HUES64 (cell line): ENCODE results near the gene UNC79.

Experiments used
- H3K27ac ChIP-seq: 2 replicates; pipeline ENCODE4 v1.7.0; 2013; ENCODE audit warnings: low read depth, low read length, inconsistent platforms
- H3K27me3 ChIP-seq: 2 replicates; pipeline ENCODE4 v1.6.1; 2013; ENCODE audit warnings: mild to moderate bottlenecking, low read length; ENCODE audit not compliant: insufficient read depth
- H3K36me3 ChIP-seq: 2 replicates; pipeline ENCODE4 v1.6.1; 2013; ENCODE audit warnings: mild to moderate bottlenecking, low read length; ENCODE audit not compliant: insufficient read depth
- H3K4me1 ChIP-seq: 2 replicates; pipeline ENCODE4 v1.6.1; 2013; ENCODE audit warnings: mild to moderate bottlenecking, low read length, moderate library complexity; ENCODE audit not compliant: insufficient read depth
- H3K4me3 ChIP-seq: 2 replicates; pipeline ENCODE4 v1.5.1; 2013; ENCODE audit warnings: mild to moderate bottlenecking, low read length, moderate library complexity
- H3K9ac ChIP-seq: 2 replicates; pipeline ENCODE4 v1.6.1; 2013; ENCODE audit warnings: mild to moderate bottlenecking, low read depth, low read length
- H3K9me3 ChIP-seq: 2 replicates; pipeline ENCODE4 v1.6.1; 2013; ENCODE audit warnings: low read depth, low read length; ENCODE audit not compliant: insufficient read depth
- WGBS: fragments of 150-250, 120-280 bp; methylation state at CpG from one replicate; pipeline ENCODE4 v1.1.7; 2013; ENCODE audit warnings: missing lambda C conversion rate; 5-methylcytosine and 5-hydroxymethylcytosine counted together

The UNC79 gene

GRCh38 chr14:93742761-93743160, 312.0 kb downstream of the UNC79 start:
- Histone ChIP-seq H3K27me3 (no peaks in the 10 kb centered on the region), H3K27ac (no peak overlapping the region), H3K4me3 (no peak overlapping the region), H3K9me3 (no peaks in the 10 kb centered on the region), H3K36me3 (no peaks in the 10 kb centered on the region), H3K9ac (no peak overlapping the region), H3K4me1 (peaks cover 13% of the 10 kb centered on the region)
- whole genome bisulfite sequencing, result 96% methylated on average over 8 of the region's 8 CpGs

- H3K27ac ChIP-seq, result no peak overlapping the region
These were observed 312.7 kb downstream of the UNC79 start for GRCh38 chr14:93743270-93744060.

GRCh38 chr14:93744176-93744575, 313.4 kb downstream of the UNC79 start:
- Histone ChIP-seq H3K9me3 (no peaks in the 10 kb centered on the region), H3K27me3 (no peaks in the 10 kb centered on the region), H3K9ac (no peak overlapping the region), H3K4me1 (peaks cover 13% of the 10 kb centered on the region), H3K27ac (no peak overlapping the region), H3K36me3 (no peaks in the 10 kb centered on the region), H3K4me3 (no peak overlapping the region)
- WGBS, result 86% methylated on average over 14 of the region's 14 CpGs

More at GRCh38 chr14:93743270-93744060, 312.7 kb downstream of the UNC79 start:
- 94% methylated on average over 26 of the region's 26 CpGs for WGBS
- H3K27me3 ChIP-seq, result no peaks in the 10 kb centered on the region
- H3K36me3 ChIP-seq, result no peaks in the 10 kb centered on the region
- no peaks in the 10 kb centered on the region for H3K9me3 ChIP-seq
- H3K9ac ChIP-seq, result no peak overlapping the region
- H3K4me1 ChIP-seq, result peaks cover 13% of the 10 kb centered on the region
- H3K4me3 ChIP-seq, result no peak overlapping the region

- Histone ChIP-seq H3K36me3 (no peaks in the 10 kb centered on the region), H3K4me3 (no peak overlapping the region), H3K27me3 (no peaks in the 10 kb centered on the region), H3K4me1 (peaks cover 13% of the 10 kb centered on the region), H3K9me3 (no peaks in the 10 kb centered on the region), H3K27ac (no peak overlapping the region), H3K9ac (no peak overlapping the region)
- WGBS, result 94% methylated on average over 5 of the region's 8 CpGs
These were observed 314.1 kb downstream of the UNC79 start for GRCh38 chr14:93744876-93745275.

- no peaks in the 10 kb centered on the region for H3K27me3 ChIP-seq
- 73% methylated on average over 13 of the region's 13 CpGs for WGBS
- H3K27ac ChIP-seq, result no peak overlapping the region
- no peaks in the 10 kb centered on the region for H3K9me3 ChIP-seq
- H3K36me3 ChIP-seq, result no peaks in the 10 kb centered on the region
- peaks cover 13% of the 10 kb centered on the region for H3K4me1 ChIP-seq
- H3K9ac ChIP-seq, result no peak overlapping the region
- H3K4me3 ChIP-seq, result no peak overlapping the region
These were observed 315.0 kb downstream of the UNC79 start for GRCh38 chr14:93745603-93746273.

- Histone ChIP-seq H3K36me3 (no peaks in the 10 kb centered on the region), H3K27ac (no peak overlapping the region), H3K4me3 (no peak overlapping the region), H3K27me3 (no peaks in the 10 kb centered on the region), H3K9me3 (no peaks in the 10 kb centered on the region), H3K9ac (no peak overlapping the region), H3K4me1 (peaks cover 13% of the 10 kb centered on the region)
- 94% methylated on average over 15 of the region's 15 CpGs for WGBS
These were observed 316.4 kb downstream of the UNC79 start for GRCh38 chr14:93747102-93747501.

GRCh38 chr14:93747560-93747959, 316.8 kb downstream of the UNC79 start:
- H3K4me3 ChIP-seq, result no peak overlapping the region
- H3K9me3 ChIP-seq, result no peaks in the 10 kb centered on the region
- H3K27ac ChIP-seq, result no peak overlapping the region
- WGBS, result 94% methylated on average over 1 of the region's 1 CpG
- peaks cover 13% of the 10 kb centered on the region for H3K4me1 ChIP-seq
- H3K27me3 ChIP-seq, result no peaks in the 10 kb centered on the region
- no peaks in the 10 kb centered on the region for H3K36me3 ChIP-seq
- H3K9ac ChIP-seq, result no peak overlapping the region

- H3K4me3 ChIP-seq, result no peak overlapping the region
- H3K27ac ChIP-seq, result no peak overlapping the region
These were observed 317.7 kb downstream of the UNC79 start for GRCh38 chr14:93748208-93749075.

GRCh38 chr14:93749076-93749420, 318.3 kb downstream of the UNC79 start:
- no peaks in the 10 kb centered on the region for H3K36me3 ChIP-seq
- no peak overlapping the region for H3K9ac ChIP-seq
- 94% methylated on average over 8 of the region's 8 CpGs for WGBS
- H3K27me3 ChIP-seq, result no peaks in the 10 kb centered on the region
- no peak overlapping the region for H3K4me3 ChIP-seq
- no peaks in the 10 kb centered on the region for H3K9me3 ChIP-seq
- peaks cover 13% of the 10 kb centered on the region for H3K4me1 ChIP-seq
- no peak overlapping the region for H3K27ac ChIP-seq

More at GRCh38 chr14:93748208-93749075, 317.7 kb downstream of the UNC79 start:
- Histone ChIP-seq H3K4me1 (peaks cover 13% of the 10 kb centered on the region), H3K9ac (no peak overlapping the region), H3K36me3 (no peaks in the 10 kb centered on the region), H3K27me3 (no peaks in the 10 kb centered on the region), H3K9me3 (no peaks in the 10 kb centered on the region)
- 88% methylated on average over 25 of the region's 25 CpGs for WGBS

GRCh38 chr14:93751946-93752655, 321.4 kb downstream of the UNC79 start:
- H3K9me3 ChIP-seq, result no peaks in the 10 kb centered on the region
- 88% methylated on average over 19 of the region's 19 CpGs for WGBS
- H3K27ac ChIP-seq, result no peak overlapping the region
- H3K4me1 ChIP-seq, result no peaks in the 10 kb centered on the region
- H3K36me3 ChIP-seq, result no peaks in the 10 kb centered on the region
- H3K9ac ChIP-seq, result no peak overlapping the region
- no peak overlapping the region for H3K4me3 ChIP-seq
- no peaks in the 10 kb centered on the region for H3K27me3 ChIP-seq
